GM18519 (cell line): ENCODE results near the gene ZNF618.

Experiments used
- ATAC-seq: cut with Tn5 transposase; IDR thresholded peaks from one replicate; pipeline ENCODE4 v1.9.1; 2021; ENCODE audit warnings: mild to moderate bottlenecking, moderate library complexity; ENCODE audit not compliant: unreplicated experiment, low FRiP score

Gene ZNF618

GRCh38 chr9:114014044-114014443 lies 137.9 kb downstream of the ZNF618 start:
- no peak for ATAC-seq

GRCh38 chr9:114015607-114016006 lies 139.5 kb downstream of the ZNF618 start:
- ATAC-seq = no peak

- no peak for ATAC-seq
Measured at GRCh38 chr9:114016101-114016500, 140.0 kb downstream of the ZNF618 start.

GRCh38 chr9:114016629-114017423 lies 140.7 kb downstream of the ZNF618 start:
- no peak for ATAC-seq

GRCh38 chr9:114017741-114018715 lies 141.9 kb downstream of the ZNF618 start:
- ATAC-seq = no peak

- no peak for ATAC-seq
Measured at GRCh38 chr9:114021578-114021977, 145.5 kb downstream of the ZNF618 start.

GRCh38 chr9:114023961-114024360 lies 147.9 kb downstream of the ZNF618 start:
- ATAC-seq = no peak

- ATAC-seq = no peak
Measured at GRCh38 chr9:114025196-114025753, 149.2 kb downstream of the ZNF618 start.

GRCh38 chr9:114025760-114026159 lies 149.7 kb downstream of the ZNF618 start:
- ATAC-seq = no peak

- ATAC-seq = no peak
Measured at GRCh38 chr9:114026335-114026734, 150.2 kb downstream of the ZNF618 start.

GRCh38 chr9:114027159-114027862 lies 151.2 kb downstream of the ZNF618 start:
- ATAC-seq = no peak

GRCh38 chr9:114027863-114028465 lies 151.9 kb downstream of the ZNF618 start:
- no peak for ATAC-seq

- no peak for ATAC-seq
Measured at GRCh38 chr9:114028646-114029045, 152.5 kb downstream of the ZNF618 start.

GRCh38 chr9:114029311-114030170 lies 153.4 kb downstream of the ZNF618 start:
- ATAC-seq = no peak

GRCh38 chr9:114030364-114030763 lies 154.3 kb downstream of the ZNF618 start:
- no peak for ATAC-seq

- ATAC-seq = no peak
Measured at GRCh38 chr9:114031037-114031630, 155.0 kb downstream of the ZNF618 start.

GRCh38 chr9:114031948-114032840 lies 156.1 kb downstream of the ZNF618 start:
- ATAC-seq = no peak
